Neural progenitor cell (in vitro differentiated cells): ENCODE results near the gene MYO16.

Source experiments
- EZH2phosphoT487 ChIP-seq: fragments of 200-600 bp; sonication (generic); IDR thresholded peaks from 2 replicates; pipeline ENCODE4 v1.6.1; 2017; ENCODE audit warnings: antibody characterized with exemption
- TF ChIP-seq, protein P1 (sequence below): fragments of 200-600 bp; sonication (generic); IDR thresholded peaks from 2 replicates; pipeline ENCODE4 v1.5.1; 2017; ENCODE audit warnings: antibody characterized with exemption, mild to moderate bottlenecking

DNA sequence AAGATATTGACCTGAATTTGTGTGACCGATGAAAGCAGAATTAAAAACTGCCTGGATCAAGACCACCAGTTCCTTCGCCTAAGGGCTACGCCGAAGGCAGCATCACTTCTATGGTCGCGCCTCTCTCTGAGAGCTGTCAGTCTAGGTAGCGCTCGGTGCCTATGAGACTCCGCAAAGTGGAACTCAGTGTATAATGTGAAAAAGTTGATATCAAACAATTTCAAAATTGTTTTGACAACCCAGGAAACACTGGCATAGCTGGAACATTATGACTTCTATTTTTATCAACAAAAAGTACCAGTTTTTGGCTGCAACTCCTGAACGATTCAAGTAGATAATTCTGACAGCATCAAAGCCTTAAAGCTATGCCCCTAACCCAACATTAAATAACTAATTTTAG, 223.6 kb downstream of the MYO16 start:
- TF ChIP-seq, protein P1, sequence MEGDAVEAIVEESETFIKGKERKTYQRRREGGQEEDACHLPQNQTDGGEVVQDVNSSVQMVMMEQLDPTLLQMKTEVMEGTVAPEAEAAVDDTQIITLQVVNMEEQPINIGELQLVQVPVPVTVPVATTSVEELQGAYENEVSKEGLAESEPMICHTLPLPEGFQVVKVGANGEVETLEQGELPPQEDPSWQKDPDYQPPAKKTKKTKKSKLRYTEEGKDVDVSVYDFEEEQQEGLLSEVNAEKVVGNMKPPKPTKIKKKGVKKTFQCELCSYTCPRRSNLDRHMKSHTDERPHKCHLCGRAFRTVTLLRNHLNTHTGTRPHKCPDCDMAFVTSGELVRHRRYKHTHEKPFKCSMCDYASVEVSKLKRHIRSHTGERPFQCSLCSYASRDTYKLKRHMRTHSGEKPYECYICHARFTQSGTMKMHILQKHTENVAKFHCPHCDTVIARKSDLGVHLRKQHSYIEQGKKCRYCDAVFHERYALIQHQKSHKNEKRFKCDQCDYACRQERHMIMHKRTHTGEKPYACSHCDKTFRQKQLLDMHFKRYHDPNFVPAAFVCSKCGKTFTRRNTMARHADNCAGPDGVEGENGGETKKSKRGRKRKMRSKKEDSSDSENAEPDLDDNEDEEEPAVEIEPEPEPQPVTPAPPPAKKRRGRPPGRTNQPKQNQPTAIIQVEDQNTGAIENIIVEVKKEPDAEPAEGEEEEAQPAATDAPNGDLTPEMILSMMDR, result no peak
- no peak for TF ChIP-seq EZH2phosphoT487
